ENCODE measurements around the gene PRKD2. TPM values are rescaled to one million over a fixed set of nuclear protein-coding genes. Genes with fewer than 3 reads are reported as not detected.

The PRKD2 gene
- total RNA-seq, 1 experiment from 2014 or later: 30.4 TPM

DNA sequence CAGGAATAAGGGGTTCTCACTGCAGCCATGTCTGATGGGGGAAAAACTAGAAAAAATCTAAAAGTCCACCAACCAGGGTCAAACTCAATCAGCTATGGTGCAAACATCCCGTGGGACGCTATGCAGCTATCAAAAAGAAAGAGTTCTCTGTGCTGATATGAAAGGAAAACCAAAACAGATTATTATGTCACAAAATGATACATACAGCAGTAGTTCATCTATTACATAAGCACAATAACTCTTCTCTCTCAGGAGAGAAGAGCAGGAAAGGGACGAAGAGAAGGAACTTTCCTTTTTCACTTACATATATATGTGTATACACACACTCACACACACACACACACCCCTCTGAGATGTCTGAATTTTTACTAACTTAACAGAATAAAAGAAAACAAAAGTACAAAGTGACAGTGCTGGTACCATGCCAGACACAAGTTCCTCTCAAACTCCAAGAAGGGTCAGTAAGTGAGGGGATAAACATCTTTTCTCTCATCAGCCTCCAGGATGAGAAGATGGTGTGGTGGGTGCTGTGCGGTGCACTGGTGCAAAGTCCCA lies 26.1 kb upstream of the PRKD2 start:
- intact Hi-C loops (cut with micrococcal nuclease): no loop called here
- no peak for DNase-seq (ENCODE audit: unreplicated experiment)
- ChIA-PET POLR2A (interaction anchor here (0.9 to 1.2 kb wide), 2 partner anchors 42 to 107 kb away, joined by 3 read pairs; partner anchors contain the start of gene AP2S1), CTCF (interaction anchor here (0.7 to 2.9 kb wide), 4 partner anchors 14 to 98 kb away, joined by 3 to 19 read pairs (median 4); no protein-coding TSS in a partner anchor)
- peaks cover 19% of the 10 kb centered on the region for H3K36me3 Mint-ChIP-seq (ENCODE audit: insufficient read depth, unreplicated experiment)
- no peak overlapping the region for H3K4me3 Mint-ChIP-seq (ENCODE audit: unreplicated experiment)
- H3K9me3 Mint-ChIP-seq (ENCODE audit: unreplicated experiment): no peaks in the 10 kb centered on the region
- TF ChIP-seq, protein P1, sequence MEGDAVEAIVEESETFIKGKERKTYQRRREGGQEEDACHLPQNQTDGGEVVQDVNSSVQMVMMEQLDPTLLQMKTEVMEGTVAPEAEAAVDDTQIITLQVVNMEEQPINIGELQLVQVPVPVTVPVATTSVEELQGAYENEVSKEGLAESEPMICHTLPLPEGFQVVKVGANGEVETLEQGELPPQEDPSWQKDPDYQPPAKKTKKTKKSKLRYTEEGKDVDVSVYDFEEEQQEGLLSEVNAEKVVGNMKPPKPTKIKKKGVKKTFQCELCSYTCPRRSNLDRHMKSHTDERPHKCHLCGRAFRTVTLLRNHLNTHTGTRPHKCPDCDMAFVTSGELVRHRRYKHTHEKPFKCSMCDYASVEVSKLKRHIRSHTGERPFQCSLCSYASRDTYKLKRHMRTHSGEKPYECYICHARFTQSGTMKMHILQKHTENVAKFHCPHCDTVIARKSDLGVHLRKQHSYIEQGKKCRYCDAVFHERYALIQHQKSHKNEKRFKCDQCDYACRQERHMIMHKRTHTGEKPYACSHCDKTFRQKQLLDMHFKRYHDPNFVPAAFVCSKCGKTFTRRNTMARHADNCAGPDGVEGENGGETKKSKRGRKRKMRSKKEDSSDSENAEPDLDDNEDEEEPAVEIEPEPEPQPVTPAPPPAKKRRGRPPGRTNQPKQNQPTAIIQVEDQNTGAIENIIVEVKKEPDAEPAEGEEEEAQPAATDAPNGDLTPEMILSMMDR (IDR thresholded peaks at IDR 0.05; ENCODE audit: unreplicated experiment): no peak
- no peak overlapping the region for H3K27ac Mint-ChIP-seq (ENCODE audit: low read depth, unreplicated experiment)
- no peaks in the 10 kb centered on the region for H3K27me3 Mint-ChIP-seq (ENCODE audit: insufficient read depth, unreplicated experiment)
- no TSS peak for BruUV-seq (replicated peaks)
- H3K4me1 Mint-ChIP-seq (ENCODE audit: insufficient read depth, unreplicated experiment): peaks cover 28% of the 10 kb centered on the region

DNA sequence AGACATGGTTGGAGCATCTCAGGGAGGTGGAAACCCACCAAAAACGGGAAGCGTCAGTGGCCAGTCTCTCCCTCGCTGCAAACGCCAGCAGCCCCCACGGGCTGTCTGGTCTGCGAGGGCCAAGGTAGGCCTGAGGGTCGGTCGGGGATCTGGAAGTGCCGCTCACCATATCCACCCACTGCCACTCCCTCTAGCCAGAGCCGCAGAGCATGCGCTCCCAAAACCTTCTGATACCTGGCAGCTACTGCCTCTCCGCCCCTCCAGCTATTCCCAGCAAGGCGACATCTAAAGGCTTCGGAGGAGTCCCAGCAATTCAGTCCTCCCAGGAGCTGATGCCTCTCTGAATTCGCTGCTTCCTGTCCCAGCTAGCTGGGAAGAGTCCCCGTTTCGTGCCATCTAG lies 24.5 kb upstream of the PRKD2 start:
- Mint-ChIP-seq H3K36me3 (ENCODE audit: insufficient read depth, unreplicated experiment) (peaks cover 34% of the 10 kb centered on the region), H3K4me3 (ENCODE audit: unreplicated experiment) (no peak overlapping the region)
- CTCF ChIA-PET: interaction anchor here (0.5 to 2.9 kb wide), 5 partner anchors 9 to 126 kb away, joined by 3 to 19 read pairs (median 3); no protein-coding TSS in a partner anchor

DNA sequence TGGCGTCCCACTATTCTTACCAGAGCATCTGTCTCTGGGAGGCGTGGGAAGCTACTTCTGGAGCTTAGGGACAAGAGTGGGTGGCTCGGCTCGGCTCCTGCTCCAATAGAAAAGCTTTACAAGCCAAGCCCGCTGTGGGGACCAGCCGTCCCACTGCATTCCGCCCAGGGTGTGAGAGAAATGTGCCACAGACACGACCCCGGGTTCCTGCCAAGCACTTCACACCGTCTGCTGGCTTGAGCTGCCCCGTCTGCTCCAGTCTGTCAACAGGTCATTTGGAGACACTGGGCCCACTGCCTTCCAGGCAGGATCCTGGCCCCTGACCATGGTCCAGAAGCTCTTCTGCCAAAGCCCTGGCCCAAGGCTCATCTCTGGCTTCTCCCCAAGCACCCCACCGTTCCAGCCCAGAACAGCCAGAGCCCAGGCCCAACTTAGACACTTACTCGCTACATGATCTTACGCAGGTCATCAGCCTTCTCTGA lies 22.4 kb upstream of the PRKD2 start:
- CTCF ChIA-PET: interaction anchor here (0.8 to 1.3 kb wide), 2 partner anchors 11 kb away, joined by 3 to 6 read pairs; no protein-coding TSS in a partner anchor
- Mint-ChIP-seq H3K27me3 (ENCODE audit: insufficient read depth, unreplicated experiment) (no peaks in the 10 kb centered on the region), H3K4me1 (ENCODE audit: insufficient read depth, unreplicated experiment) (peaks cover 16% of the 10 kb centered on the region), H3K9me3 (ENCODE audit: unreplicated experiment) (no peaks in the 10 kb centered on the region), H3K27ac (ENCODE audit: low read depth, unreplicated experiment) (no peak overlapping the region), H3K4me3 (ENCODE audit: unreplicated experiment) (no peak overlapping the region), H3K36me3 (ENCODE audit: insufficient read depth, unreplicated experiment) (peaks cover 46% of the 10 kb centered on the region)
- POLR2A ChIA-PET: no interaction called here
- TF ChIP-seq, protein P1 (IDR thresholded peaks at IDR 0.05; ENCODE audit: unreplicated experiment): no peak
- no TSS peak for BruUV-seq (replicated peaks)
- no peak for DNase-seq (ENCODE audit: unreplicated experiment)
- intact Hi-C loops (cut with micrococcal nuclease): no loop called here

More for the DNA sequence above, 24.5 kb upstream of the PRKD2 start:
- intact Hi-C loops (cut with micrococcal nuclease): no loop called here
- Mint-ChIP-seq H3K4me1 (ENCODE audit: insufficient read depth, unreplicated experiment) (peaks cover 28% of the 10 kb centered on the region), H3K9me3 (ENCODE audit: unreplicated experiment) (no peaks in the 10 kb centered on the region), H3K27me3 (ENCODE audit: insufficient read depth, unreplicated experiment) (no peaks in the 10 kb centered on the region), H3K27ac (ENCODE audit: low read depth, unreplicated experiment) (peak overlapping the region; percentile 83)
- no TSS peak for BruUV-seq (replicated peaks)
- DNase-seq (ENCODE audit: unreplicated experiment): no peak
- POLR2A ChIA-PET: no interaction called here
- TF ChIP-seq, protein P1 (IDR thresholded peaks at IDR 0.05; ENCODE audit: unreplicated experiment): no peak

DNA sequence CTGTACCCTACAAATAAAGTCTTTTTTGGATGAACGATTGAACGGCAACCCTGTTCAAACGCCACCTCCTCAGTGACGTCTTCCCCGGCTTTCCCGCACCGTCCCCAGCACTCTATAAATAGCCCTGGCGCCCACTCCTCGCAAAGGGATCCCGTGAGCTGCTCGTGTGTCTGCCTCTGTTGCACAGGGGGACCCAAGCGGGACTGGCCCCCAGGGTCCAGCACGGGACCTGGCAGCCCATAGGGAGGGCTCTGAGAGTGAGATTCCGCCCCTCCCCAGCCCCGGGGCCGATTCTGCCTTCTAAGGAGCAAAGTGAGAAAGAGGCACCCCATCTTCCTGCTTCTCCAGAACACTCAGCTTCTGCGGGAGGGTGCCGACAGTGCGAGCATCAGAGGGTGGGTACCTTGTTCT lies 20.9 kb upstream of the PRKD2 start:
- POLR2A ChIA-PET: interaction anchor here (1.2 kb wide), 1 partner anchor 14 kb away, joined by 3 read pairs; no protein-coding TSS in a partner anchor
- Mint-ChIP-seq H3K4me3 (ENCODE audit: unreplicated experiment) (no peak overlapping the region), H3K4me1 (ENCODE audit: insufficient read depth, unreplicated experiment) (peaks cover 16% of the 10 kb centered on the region), H3K9me3 (ENCODE audit: unreplicated experiment) (no peaks in the 10 kb centered on the region), H3K27me3 (ENCODE audit: insufficient read depth, unreplicated experiment) (no peaks in the 10 kb centered on the region), H3K27ac (ENCODE audit: low read depth, unreplicated experiment) (no peak overlapping the region), H3K36me3 (ENCODE audit: insufficient read depth, unreplicated experiment) (peaks cover 55% of the 10 kb centered on the region)
- no peak for DNase-seq (ENCODE audit: unreplicated experiment)
- intact Hi-C loops (cut with micrococcal nuclease): no loop called here
- CTCF ChIA-PET: interaction anchor here (1.1 to 1.5 kb wide), 2 partner anchors 9 to 102 kb away, joined by 3 to 5 read pairs; no protein-coding TSS in a partner anchor
- BruUV-seq (replicated peaks): no TSS peak
- TF ChIP-seq, protein P1 (IDR thresholded peaks at IDR 0.05; ENCODE audit: unreplicated experiment): no peak
